ENCODE results near the gene CUX1. TPM values are rescaled to one million over a fixed set of nuclear protein-coding genes. Genes with fewer than 3 reads are reported as not detected.

The CUX1 gene
- total and polyA plus RNA-seq, 2 donors (not counting 1 experiment from before 2014, with no cell fraction given): 10.8 to 86.5 TPM

DNA sequence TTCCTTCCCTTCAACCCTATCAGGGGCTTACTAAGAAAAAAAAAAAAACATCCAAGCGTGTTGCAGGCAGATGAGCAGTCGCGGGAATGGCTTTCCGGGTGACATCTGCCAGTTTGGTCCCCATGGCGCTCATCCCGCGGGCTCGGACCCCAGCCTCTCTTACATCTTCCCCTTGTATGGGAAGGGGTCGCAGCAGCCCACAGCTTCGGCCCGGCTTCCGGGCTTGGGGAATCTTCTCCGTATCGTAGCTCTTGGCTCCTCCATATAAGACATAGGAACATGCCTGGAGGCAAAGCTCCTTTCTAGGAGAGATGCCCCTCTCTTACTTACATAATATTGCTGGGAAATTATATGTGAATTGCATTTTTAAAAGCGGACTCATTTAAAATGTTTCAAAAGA, 99.5 kb downstream of the CUX1 start:
- no peaks in the 10 kb centered on the region for H3K9me3 ChIP-seq (ENCODE audit: control extremely low read depth in 1 of 3, control insufficient read depth in 2 of 3, insufficient read depth in 1 of 3, low read length in 2 of 3)
- H3K4me2 ChIP-seq (replicated peaks; ENCODE audit: low read depth, low read length, poor library complexity, severe bottlenecking): no peak overlapping the region
- Mint-ChIP-seq H3K4me3 (no peak overlapping the region), H3K27me3 (no peaks in the 10 kb centered on the region), H3K27ac (no peak overlapping the region), H3K4me1 (peaks cover 15% of the 10 kb centered on the region), H3K9me3 (ENCODE audit: insufficient read depth) (no peaks in the 10 kb centered on the region)
- H3K27me3 ChIP-seq (replicated peaks in 1 of 4; ENCODE audit: control extremely low read depth in 1 of 4, control insufficient read depth in 3 of 4, insufficient read depth in 4 of 4, low read length in 3 of 4): no peaks in the 10 kb centered on the region
- no peak overlapping the region for H3K4me3 ChIP-seq (ENCODE audit: control extremely low read depth in 1 of 5, extremely low read depth in 1 of 5, insufficient read depth in 1 of 5, low read depth in 2 of 5, low read length in 4 of 5)
- peaks cover 71% of the 10 kb centered on the region for H3K79me2 ChIP-seq (ENCODE audit: control insufficient read depth, insufficient read depth, low read length)
- POLR2A ChIA-PET: no interaction called here
- CTCF ChIA-PET: no interaction called here
- H3K4me1 ChIP-seq (ENCODE audit: control insufficient read depth in 2 of 2, insufficient read depth in 2 of 2, low read length in 2 of 2): no peaks in the 10 kb centered on the region
- no peak overlapping the region for H2AFZ ChIP-seq (ENCODE audit: insufficient read depth, low read depth, low read length, poor library complexity, severe bottlenecking)
- H3K27ac ChIP-seq (ENCODE audit: low read length in 2 of 2): no peak overlapping the region
- no peak overlapping the region for H3K9ac ChIP-seq (ENCODE audit: low read length)
- no peak for TF ChIP-seq EZH2 (IDR thresholded peaks at IDR 0.05; ENCODE audit: borderline replicate concordance, insufficient read depth, low read depth, low read length, poor library complexity, severe bottlenecking)
- TF ChIP-seq CTCF (IDR thresholded peaks at IDR 0.05): no peak
- no peak for DNase-seq
- no CpG with 5 or more reads among the region's 15 CpGs for WGBS (ENCODE audit: insufficient coverage)
- peaks cover 0 to 19% of the 10 kb centered on the region in 2 experiments for H3K36me3 ChIP-seq (replicated peaks in 1 of 2; ENCODE audit: control extremely low read depth in 1 of 2, control insufficient read depth in 1 of 2, extremely low read depth in 1 of 2, insufficient read depth in 2 of 2, low read length in 1 of 2)
- peaks cover 16% of the 10 kb centered on the region for H4K20me1 ChIP-seq (ENCODE audit: control insufficient read depth, insufficient read depth, low read length, poor library complexity, severe bottlenecking)
- no peak for ATAC-seq (ENCODE audit: low read depth)
- intact Hi-C loops (cut with micrococcal nuclease): no loop called here

GRCh38 chr7:101917566-101917965, 100.1 kb downstream of the CUX1 start:
- no peak overlapping the region for H3K4me2 ChIP-seq (replicated peaks; ENCODE audit: low read depth, low read length, poor library complexity, severe bottlenecking)
- no peaks in the 10 kb centered on the region for H3K9me3 ChIP-seq (ENCODE audit: control extremely low read depth in 1 of 3, control insufficient read depth in 2 of 3, insufficient read depth in 1 of 3, low read length in 2 of 3)
- H3K36me3 ChIP-seq (replicated peaks in 1 of 2; ENCODE audit: control extremely low read depth in 1 of 2, control insufficient read depth in 1 of 2, extremely low read depth in 1 of 2, insufficient read depth in 2 of 2, low read length in 1 of 2): peaks cover 0 to 19% of the 10 kb centered on the region in 2 experiments
- TF ChIP-seq EZH2 (IDR thresholded peaks at IDR 0.05; ENCODE audit: borderline replicate concordance, insufficient read depth, low read depth, low read length, poor library complexity, severe bottlenecking) (no peak), CTCF (IDR thresholded peaks at IDR 0.05) (no peak)
- Mint-ChIP-seq H3K9me3 (ENCODE audit: insufficient read depth) (no peaks in the 10 kb centered on the region), H3K4me3 (no peak overlapping the region), H3K4me1 (peaks cover 10% of the 10 kb centered on the region), H3K27me3 (no peaks in the 10 kb centered on the region), H3K27ac (no peak overlapping the region)
- H3K9ac ChIP-seq (ENCODE audit: low read length): no peak overlapping the region
- peaks cover 70% of the 10 kb centered on the region for H3K79me2 ChIP-seq (ENCODE audit: control insufficient read depth, insufficient read depth, low read length)
- no peaks in the 10 kb centered on the region for H3K27me3 ChIP-seq (replicated peaks in 1 of 4; ENCODE audit: control extremely low read depth in 1 of 4, control insufficient read depth in 3 of 4, insufficient read depth in 4 of 4, low read length in 3 of 4)
- DNase-seq: no peak
- peaks cover 15% of the 10 kb centered on the region for H4K20me1 ChIP-seq (ENCODE audit: control insufficient read depth, insufficient read depth, low read length, poor library complexity, severe bottlenecking)
- no peak for ATAC-seq (ENCODE audit: low read depth)
- H3K4me1 ChIP-seq (ENCODE audit: control insufficient read depth in 2 of 2, insufficient read depth in 2 of 2, low read length in 2 of 2): no peaks in the 10 kb centered on the region
- 98% methylated on average over 11 of the region's 11 CpGs for WGBS (ENCODE audit: insufficient coverage)
- ChIA-PET CTCF (no interaction called here), POLR2A (no interaction called here)
- H2AFZ ChIP-seq (ENCODE audit: insufficient read depth, low read depth, low read length, poor library complexity, severe bottlenecking): no peak overlapping the region
- intact Hi-C loops (cut with micrococcal nuclease): no loop called here
- no peak overlapping the region for H3K27ac ChIP-seq (ENCODE audit: low read length in 2 of 2)
- no peak overlapping the region for H3K4me3 ChIP-seq (ENCODE audit: control extremely low read depth in 1 of 5, extremely low read depth in 1 of 5, insufficient read depth in 1 of 5, low read depth in 2 of 5, low read length in 4 of 5)
